SK-N-SH treated with all-trans-retinoic acid at 6 μM for 48 hours (cell line): Measurements from ENCODE around the gene OR10A6.

Source experiments
- ATAC-seq: fragments of 200-7000 bp; cut with Tn5 transposase; 3 replicates; pipeline ENCODE4 v1.9.1; 2020; ENCODE audit warnings: mild to moderate bottlenecking, moderate library complexity
- CREB5 ChIP-seq: fragments of 250-450 bp; sonication (Bioruptor Pico); IDR thresholded peaks from 2 replicates; pipeline ENCODE4 v1.5.1; 2020; ENCODE audit warnings: low read depth, mild to moderate bottlenecking, moderate library complexity
- ESRRG ChIP-seq: fragments of 250-450 bp; sonication (Bioruptor Pico); IDR thresholded peaks from 2 replicates; pipeline ENCODE4 v1.6.1; 2021; ENCODE audit warnings: mild to moderate bottlenecking
- ISL1 ChIP-seq: fragments of 250-450 bp; sonication (Bioruptor Pico); IDR thresholded peaks from 2 replicates; pipeline ENCODE4 v2.1.2; 2022; ENCODE audit warnings: mild to moderate bottlenecking, moderate library complexity
- OSR1 ChIP-seq: fragments of 250-450 bp; sonication (Bioruptor Pico); IDR thresholded peaks from 2 replicates; pipeline ENCODE4 v1.8.0; 2022; ENCODE audit warnings: moderate library complexity, mild to moderate bottlenecking, inconsistent platforms
- PATZ1 ChIP-seq: fragments of 250-450 bp; sonication (Bioruptor Pico); IDR thresholded peaks from 2 replicates; pipeline ENCODE4 v1.8.0; 2020; ENCODE audit warnings: mild to moderate bottlenecking, moderate library complexity, borderline replicate concordance
- PPARA ChIP-seq: fragments of 250-450 bp; sonication (Bioruptor Pico); IDR thresholded peaks from 2 replicates; pipeline ENCODE4 v1.5.0; 2020; ENCODE audit warnings: mild to moderate bottlenecking, borderline replicate concordance
- RARB ChIP-seq: fragments of 250-450 bp; sonication (Bioruptor Pico); IDR thresholded peaks from 2 replicates; pipeline ENCODE4 v1.8.0; 2021; ENCODE audit warnings: mild to moderate bottlenecking, moderate library complexity
- SNAI2 ChIP-seq: fragments of 250-450 bp; sonication (Bioruptor Pico); IDR thresholded peaks from 2 replicates; pipeline ENCODE4 v1.5.0; 2020; ENCODE audit warnings: mild to moderate bottlenecking, moderate library complexity
- ZC3H10 ChIP-seq: fragments of 250-450 bp; sonication (Bioruptor Pico); IDR thresholded peaks from 2 replicates; pipeline ENCODE4 v1.5.1; 2021; ENCODE audit warnings: mild to moderate bottlenecking, moderate library complexity
- ZFP3 ChIP-seq: fragments of 250-450 bp; sonication (Bioruptor Pico); IDR thresholded peaks from 2 replicates; pipeline ENCODE4 v1.5.0; 2020; ENCODE audit warnings: mild to moderate bottlenecking, moderate library complexity
- ZFP30 ChIP-seq: fragments of 450-650 bp; formaldehyde crosslinking; IDR thresholded peaks from 2 replicates; pipeline ENCODE4 v1.5.0; 2022; ENCODE audit warnings: mild to moderate bottlenecking, moderate library complexity
- ZNF8 ChIP-seq: fragments of 450-650 bp; formaldehyde crosslinking; IDR thresholded peaks from 2 replicates; pipeline ENCODE4 v1.5.0; 2020; ENCODE audit warnings: mild to moderate bottlenecking, moderate library complexity
- TF ChIP-seq, protein P1 (sequence below): fragments of 250-450 bp; sonication (Bioruptor Pico); IDR thresholded peaks from 2 replicates; pipeline ENCODE4 v1.8.0; 2021; ENCODE audit warnings: low read depth, mild to moderate bottlenecking, moderate library complexity, borderline replicate concordance

Gene OR10A6

GRCh38 chr11:7889985-7890384 is 41.1 kb downstream of the OR10A6 start (continued):
- no peak for TF ChIP-seq RARB (CRISPR knock-in tag)

- TF ChIP-seq RARB (CRISPR knock-in tag) (no peak), ESRRG (no peak), CREB5 (CRISPR knock-in tag) (no peak), ZNF8 (CRISPR knock-in tag) (no peak), ISL1 (CRISPR knock-in tag) (no peak), ZFP3 (CRISPR knock-in tag) (no peak), OSR1 (no peak), PPARA (CRISPR knock-in tag) (no peak), ZC3H10 (CRISPR knock-in tag) (no peak), SNAI2 (no peak), PATZ1 (CRISPR knock-in tag) (no peak), ZFP30 (CRISPR knock-in tag) (no peak)
- TF ChIP-seq, protein P1, sequence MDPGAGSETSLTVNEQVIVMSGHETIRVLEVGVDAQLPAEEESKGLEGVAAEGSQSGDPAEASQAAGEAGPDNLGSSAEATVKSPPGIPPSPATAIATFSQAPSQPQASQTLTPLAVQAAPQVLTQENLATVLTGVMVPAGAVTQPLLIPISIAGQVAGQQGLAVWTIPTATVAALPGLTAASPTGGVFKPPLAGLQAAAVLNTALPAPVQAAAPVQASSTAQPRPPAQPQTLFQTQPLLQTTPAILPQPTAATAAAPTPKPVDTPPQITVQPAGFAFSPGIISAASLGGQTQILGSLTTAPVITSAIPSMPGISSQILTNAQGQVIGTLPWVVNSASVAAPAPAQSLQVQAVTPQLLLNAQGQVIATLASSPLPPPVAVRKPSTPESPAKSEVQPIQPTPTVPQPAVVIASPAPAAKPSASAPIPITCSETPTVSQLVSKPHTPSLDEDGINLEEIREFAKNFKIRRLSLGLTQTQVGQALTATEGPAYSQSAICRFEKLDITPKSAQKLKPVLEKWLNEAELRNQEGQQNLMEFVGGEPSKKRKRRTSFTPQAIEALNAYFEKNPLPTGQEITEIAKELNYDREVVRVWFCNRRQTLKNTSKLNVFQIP (CRISPR knock-in tag), result no peak
- TF ChIP-seq, all 23 proteins: peak for 0
- ATAC-seq, result no peak
Observed at GRCh38 chr11:7882860-7883259, 48.2 kb downstream of the OR10A6 start.
